Rectal smooth muscle tissue (tissue), 1 donor: ENCODE data around the gene SPINK6.

ENCODE experiments used
- H3K27ac ChIP-seq: one replicate; pipeline ENCODE4 v1.7.0; 2013; ENCODE audit warnings: low read depth, low read length, inconsistent platforms
- H3K27me3 ChIP-seq: one replicate; pipeline ENCODE4 v1.7.0; 2013; ENCODE audit warnings: low read length; ENCODE audit not compliant: control insufficient read depth, insufficient read depth
- H3K36me3 ChIP-seq: one replicate; pipeline ENCODE4 v1.7.0; 2013; ENCODE audit warnings: low read length; ENCODE audit not compliant: control insufficient read depth, insufficient read depth
- H3K4me1 ChIP-seq: one replicate; pipeline ENCODE4 v1.7.0; 2013; ENCODE audit warnings: low read length; ENCODE audit not compliant: control insufficient read depth, insufficient read depth
- H3K4me3 ChIP-seq: one replicate; pipeline ENCODE4 v1.7.0; 2013; ENCODE audit warnings: low read length
- H3K9ac ChIP-seq: one replicate; pipeline ENCODE4 v1.7.0; 2013; ENCODE audit warnings: low read length

SPINK6 gene

DNA sequence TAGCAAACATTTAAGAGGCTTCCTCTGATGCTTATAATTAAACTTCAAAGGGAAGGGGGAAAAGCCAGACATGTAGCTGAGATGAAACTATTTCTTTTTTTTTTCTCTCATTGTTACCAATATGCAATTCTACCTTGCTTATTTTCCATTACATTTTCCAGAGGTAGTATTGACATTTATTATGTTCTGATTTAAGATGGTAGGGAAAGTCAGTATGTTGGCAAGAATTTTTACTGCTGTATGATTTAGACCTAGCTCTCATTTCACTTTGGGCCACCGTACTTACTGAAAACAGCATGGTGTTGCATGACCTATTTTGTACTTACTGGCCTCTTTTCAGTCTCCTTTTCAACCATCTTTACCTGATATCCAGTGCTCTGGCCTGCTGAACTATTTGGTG, 9.6 kb upstream of the SPINK6 start:
- no peak overlapping the region for H3K4me3 ChIP-seq

DNA sequence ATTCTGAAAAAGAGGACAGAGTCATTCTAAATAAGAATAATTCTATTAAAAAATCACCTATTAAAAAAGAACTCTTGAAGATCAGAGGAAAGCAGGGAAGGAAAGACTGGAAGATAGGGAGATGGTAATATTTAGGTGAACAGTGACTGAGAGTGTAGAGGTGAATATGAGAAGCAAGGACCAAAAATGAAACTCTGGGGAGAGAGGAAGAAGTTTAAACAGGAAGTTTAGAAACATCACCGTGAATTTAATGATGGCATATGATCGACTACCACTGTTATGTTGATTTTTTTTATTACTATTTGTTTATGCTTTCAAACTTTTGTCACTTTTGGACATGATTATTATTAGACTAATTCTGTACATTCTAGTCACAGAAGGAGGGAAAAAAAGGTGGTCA, 1.7 kb upstream of the SPINK6 start:
- Histone ChIP-seq H3K4me3 (no peak overlapping the region), H3K9ac (no peak overlapping the region), H3K27ac (no peak overlapping the region)

More for the DNA sequence above, 9.6 kb upstream of the SPINK6 start:
- Histone ChIP-seq H3K9ac (no peak overlapping the region), H3K27me3 (no peaks in the 10 kb centered on the region), H3K4me1 (peaks cover 7% of the 10 kb centered on the region), H3K27ac (peak overlapping the region; percentile 77), H3K36me3 (no peaks in the 10 kb centered on the region)

DNA sequence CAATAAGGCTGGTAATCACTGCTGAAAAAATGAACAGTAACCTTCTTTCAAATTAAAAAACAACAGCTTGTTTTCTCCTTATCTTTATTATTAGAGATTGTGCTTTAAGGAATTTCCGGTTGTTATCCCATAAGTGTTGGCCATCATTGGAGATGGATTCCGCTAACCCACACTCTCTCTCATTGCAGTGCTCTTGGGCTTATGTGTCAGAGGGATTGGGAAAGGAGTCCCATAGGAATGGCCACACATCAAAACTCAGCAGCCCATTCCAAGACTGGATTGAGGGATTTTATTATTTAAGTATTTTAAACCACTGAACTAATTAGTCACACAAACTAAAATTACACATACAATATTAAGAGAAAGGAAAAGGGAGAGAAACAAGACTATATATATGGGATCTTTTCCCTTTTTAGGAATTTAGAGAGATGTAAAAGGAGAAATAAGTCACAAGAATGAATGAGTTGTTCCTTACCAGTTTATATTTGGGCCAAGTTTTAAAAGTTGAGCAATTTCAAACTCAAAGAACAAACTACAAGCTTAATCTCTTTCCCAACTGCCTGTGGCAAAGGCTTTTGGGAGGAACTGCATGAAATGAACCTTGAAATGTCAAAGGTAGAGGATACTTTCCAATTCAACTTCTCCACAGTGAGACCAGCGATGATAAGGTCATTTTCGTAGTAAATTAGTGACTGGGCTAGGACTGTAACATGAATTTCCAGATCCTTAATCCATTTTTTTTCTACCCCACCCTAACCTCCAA, 2.4 kb downstream of the SPINK6 start:
- H3K27ac ChIP-seq = no peak overlapping the region

More for the DNA sequence above, 1.7 kb upstream of the SPINK6 start:
- H3K36me3 ChIP-seq = no peaks in the 10 kb centered on the region
- no peaks in the 10 kb centered on the region for H3K27me3 ChIP-seq
- H3K4me1 ChIP-seq = no peaks in the 10 kb centered on the region

DNA sequence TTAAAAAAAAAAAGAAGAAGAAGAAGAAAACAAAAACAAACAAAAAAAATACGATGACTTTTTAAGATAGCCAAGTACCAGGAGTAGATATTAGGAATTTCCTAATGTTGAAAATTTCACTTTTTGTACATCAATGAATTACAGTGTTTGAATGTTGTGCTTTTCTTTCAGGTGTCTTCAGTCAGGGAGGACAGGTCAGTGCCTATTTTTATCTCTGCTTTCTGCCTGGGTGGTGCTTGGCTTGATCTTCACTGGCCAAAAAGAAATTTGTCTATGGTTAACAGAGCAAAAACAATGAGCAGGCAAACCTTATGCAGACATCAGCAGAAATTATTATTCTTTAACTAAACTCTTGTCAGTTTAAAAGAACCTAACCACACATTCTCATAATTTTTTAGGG, 3.0 kb downstream of the SPINK6 start:
- Histone ChIP-seq H3K27me3 (no peaks in the 10 kb centered on the region), H3K9ac (no peak overlapping the region), H3K36me3 (no peaks in the 10 kb centered on the region), H3K4me1 (no peaks in the 10 kb centered on the region), H3K27ac (no peak overlapping the region), H3K4me3 (no peak overlapping the region)

More for the DNA sequence above, 2.4 kb downstream of the SPINK6 start:
- H3K36me3 ChIP-seq = no peaks in the 10 kb centered on the region
- no peaks in the 10 kb centered on the region for H3K27me3 ChIP-seq
- H3K9ac ChIP-seq = no peak overlapping the region
- H3K4me1 ChIP-seq = no peaks in the 10 kb centered on the region
- H3K4me3 ChIP-seq = no peak overlapping the region

DNA sequence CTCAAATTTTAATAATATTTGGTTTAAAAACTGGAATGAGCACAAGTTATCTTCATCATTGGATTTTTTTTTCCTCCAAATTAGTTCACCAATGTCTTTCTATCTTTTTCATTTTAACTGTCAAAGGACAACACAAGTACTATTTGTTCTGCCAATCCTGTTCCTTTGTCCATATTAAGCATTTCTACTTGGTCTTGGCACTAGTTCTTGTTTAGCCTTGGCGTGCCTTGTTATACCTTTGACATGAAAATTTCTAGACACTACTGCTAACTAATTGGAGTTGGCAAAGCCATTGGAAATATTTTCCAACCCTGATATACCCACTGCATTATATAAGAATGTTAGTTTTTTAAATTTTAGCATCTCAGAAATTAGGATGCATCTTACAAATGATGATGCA, 3.8 kb downstream of the SPINK6 start:
- H3K9ac ChIP-seq = no peak overlapping the region
- H3K36me3 ChIP-seq = no peaks in the 10 kb centered on the region
- no peak overlapping the region for H3K27ac ChIP-seq
- no peak overlapping the region for H3K4me3 ChIP-seq
- H3K4me1 ChIP-seq = no peaks in the 10 kb centered on the region
- no peaks in the 10 kb centered on the region for H3K27me3 ChIP-seq

DNA sequence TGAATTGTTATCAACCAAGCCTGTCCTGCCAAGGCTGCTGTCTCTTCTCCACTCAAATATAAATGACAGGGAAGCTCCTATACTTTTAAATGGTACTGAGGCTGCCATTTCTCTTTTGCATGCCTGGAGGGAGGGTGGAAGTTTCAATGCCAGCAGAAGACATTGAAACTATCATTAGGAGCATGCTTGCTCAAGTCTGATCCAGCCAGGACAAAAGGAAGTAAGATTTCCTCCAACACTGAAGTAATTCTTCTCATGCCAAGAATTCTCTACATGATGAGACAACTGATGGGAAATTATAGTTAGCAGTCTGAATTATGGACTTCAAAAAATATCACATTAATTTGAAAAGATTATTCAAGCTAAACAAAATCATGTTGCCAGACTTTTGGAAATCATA, 5.4 kb downstream of the SPINK6 start:
- no peak overlapping the region for H3K27ac ChIP-seq

DNA sequence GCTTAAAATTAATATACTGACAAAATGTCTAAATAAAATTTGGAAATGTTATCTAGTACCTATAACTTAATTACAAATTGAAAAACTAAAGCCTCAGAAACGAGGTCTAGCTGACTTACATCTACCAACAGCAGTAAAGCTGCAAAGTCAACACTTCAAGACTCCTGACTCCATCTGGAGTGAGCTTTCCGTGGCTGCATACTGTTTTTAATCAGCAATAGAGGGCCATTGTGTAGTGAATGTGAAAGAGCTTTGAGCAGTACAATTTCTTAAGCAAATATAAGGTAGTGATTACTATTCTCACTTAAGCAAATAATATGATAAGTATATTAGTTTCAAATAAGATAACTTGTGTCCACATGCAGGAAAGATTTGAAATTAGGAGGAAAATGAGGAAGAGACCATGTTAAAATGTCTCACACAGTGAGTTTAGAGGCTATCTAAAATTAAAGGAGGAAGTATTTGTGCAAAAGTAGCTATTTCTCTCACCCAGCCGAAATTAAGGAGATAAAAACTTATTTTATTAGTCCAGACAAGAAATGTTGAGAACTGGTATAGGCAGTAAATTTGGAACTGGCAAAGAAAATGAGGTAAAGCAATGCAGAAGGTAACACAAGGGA, 6.4 kb downstream of the SPINK6 start:
- Histone ChIP-seq H3K27me3 (no peaks in the 10 kb centered on the region), H3K27ac (no peak overlapping the region), H3K9ac (no peak overlapping the region), H3K4me1 (no peaks in the 10 kb centered on the region), H3K4me3 (no peak overlapping the region), H3K36me3 (no peaks in the 10 kb centered on the region)

More for the DNA sequence above, 5.4 kb downstream of the SPINK6 start:
- no peaks in the 10 kb centered on the region for H3K27me3 ChIP-seq
- no peak overlapping the region for H3K9ac ChIP-seq
- H3K36me3 ChIP-seq = no peaks in the 10 kb centered on the region
- H3K4me1 ChIP-seq = no peaks in the 10 kb centered on the region
- H3K4me3 ChIP-seq = no peak overlapping the region

DNA sequence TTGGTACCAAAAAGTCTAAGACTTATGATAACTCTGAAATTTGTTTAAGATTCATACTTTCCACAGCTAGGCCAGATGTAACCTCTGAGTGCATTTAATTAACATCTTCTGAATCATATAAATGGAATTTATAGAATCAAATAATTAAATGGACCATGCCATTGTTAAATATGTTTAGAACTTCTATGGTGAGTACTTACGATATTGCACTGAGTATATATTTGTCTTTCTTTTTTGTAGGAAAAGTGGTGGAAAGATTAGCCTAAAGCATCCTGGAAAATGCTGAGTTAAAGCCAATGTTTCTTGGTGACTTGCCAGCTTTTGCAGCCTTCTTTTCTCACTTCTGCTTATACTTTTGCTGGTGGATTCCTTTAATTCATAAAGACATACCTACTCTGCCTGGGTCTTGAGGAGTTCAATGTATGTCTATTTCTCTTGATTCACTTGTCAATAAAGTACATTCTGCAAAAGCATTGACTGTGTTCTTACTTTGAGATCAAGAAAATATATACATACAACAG, 11.9 kb downstream of the SPINK6 start:
- H3K4me1 ChIP-seq = no peaks in the 10 kb centered on the region
- no peak overlapping the region for H3K27ac ChIP-seq
- no peaks in the 10 kb centered on the region for H3K36me3 ChIP-seq
- H3K4me3 ChIP-seq = no peak overlapping the region
- no peak overlapping the region for H3K9ac ChIP-seq
- H3K27me3 ChIP-seq = no peaks in the 10 kb centered on the region

DNA sequence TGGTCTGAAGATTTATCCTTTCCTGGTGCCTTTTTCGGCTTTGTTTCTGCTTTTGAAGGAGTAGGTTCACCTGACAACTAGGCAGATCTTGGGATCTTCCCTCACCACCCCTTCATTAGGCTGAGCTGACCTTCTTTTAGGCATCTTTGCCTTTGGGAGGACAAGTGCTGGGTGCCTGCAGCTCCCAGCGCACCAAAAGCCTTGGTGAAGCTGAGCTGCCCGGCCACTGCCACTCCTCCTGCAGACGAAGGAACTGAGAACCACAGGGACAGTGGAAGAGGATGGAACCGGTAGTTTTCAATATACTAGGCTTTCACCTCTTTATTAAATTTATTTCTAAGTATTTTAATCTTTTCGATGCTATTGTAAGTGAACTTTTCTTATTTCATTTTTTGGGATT, 18.7 kb downstream of the SPINK6 start:
- Histone ChIP-seq H3K4me1 (no peaks in the 10 kb centered on the region), H3K36me3 (no peaks in the 10 kb centered on the region), H3K9ac (no peak overlapping the region), H3K27ac (no peak overlapping the region), H3K4me3 (no peak overlapping the region), H3K27me3 (no peaks in the 10 kb centered on the region)

DNA sequence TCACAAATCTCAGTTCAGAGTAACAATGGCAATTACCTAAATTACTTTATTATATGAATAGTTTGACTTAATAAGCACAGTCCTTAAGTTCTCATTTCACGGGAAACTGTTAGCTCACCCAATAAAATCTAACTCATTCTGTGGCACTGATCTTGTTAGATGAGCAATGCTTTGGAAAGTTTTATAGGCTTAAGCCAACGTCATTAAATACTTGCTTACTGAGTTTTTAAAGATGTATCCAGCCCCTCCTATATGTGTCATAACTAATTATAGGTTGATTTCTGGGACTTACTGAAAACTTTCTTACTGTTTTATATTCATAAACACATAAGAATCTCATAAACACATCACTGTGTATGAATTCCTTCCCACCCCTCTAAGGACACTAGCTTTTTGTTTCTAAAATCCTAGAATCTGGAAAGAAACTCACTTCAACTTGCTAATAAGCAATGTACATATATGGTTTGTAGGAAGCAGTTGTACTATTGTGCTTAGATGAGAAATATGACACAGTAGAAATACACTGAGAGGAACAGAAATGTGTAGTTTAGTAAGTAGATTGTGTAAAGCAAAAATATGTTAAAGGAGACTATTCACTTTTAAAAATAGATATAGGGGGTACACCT, 21.4 kb downstream of the SPINK6 start:
- Histone ChIP-seq H3K27ac (no peak overlapping the region), H3K27me3 (no peaks in the 10 kb centered on the region), H3K4me3 (no peak overlapping the region), H3K36me3 (no peaks in the 10 kb centered on the region), H3K4me1 (no peaks in the 10 kb centered on the region), H3K9ac (no peak overlapping the region)

DNA sequence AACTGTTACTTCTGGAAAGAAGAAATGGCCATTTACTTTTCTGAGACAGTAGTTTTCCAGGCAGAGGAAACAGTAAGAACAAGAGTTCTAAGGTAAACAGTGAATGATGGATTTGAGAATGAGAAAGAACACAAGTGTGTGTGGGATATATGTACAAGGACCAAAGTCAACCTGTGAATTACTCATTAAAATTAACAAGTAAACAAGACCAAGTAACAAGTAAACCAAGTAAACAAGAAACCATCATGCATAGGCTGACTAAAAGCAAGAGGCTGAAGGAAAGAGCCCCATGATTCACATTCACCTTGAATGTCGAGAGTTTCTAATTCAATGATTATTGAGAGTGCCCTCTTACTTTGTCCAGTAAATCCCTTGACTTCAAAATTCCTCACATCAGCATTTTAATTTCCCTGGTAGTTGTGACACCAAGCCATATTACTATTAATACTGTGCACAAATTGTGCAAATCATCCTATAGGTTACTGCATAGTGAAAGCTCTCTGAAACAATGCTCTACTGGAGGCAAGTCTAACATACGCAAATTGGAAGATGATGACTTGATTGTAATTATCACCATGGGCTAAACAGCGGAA, 25.6 kb downstream of the SPINK6 start:
- H3K27ac ChIP-seq = no peak overlapping the region
- no peak overlapping the region for H3K4me3 ChIP-seq
- H3K4me1 ChIP-seq = no peaks in the 10 kb centered on the region
- no peaks in the 10 kb centered on the region for H3K27me3 ChIP-seq
- H3K36me3 ChIP-seq = no peaks in the 10 kb centered on the region
- H3K9ac ChIP-seq = no peak overlapping the region

DNA sequence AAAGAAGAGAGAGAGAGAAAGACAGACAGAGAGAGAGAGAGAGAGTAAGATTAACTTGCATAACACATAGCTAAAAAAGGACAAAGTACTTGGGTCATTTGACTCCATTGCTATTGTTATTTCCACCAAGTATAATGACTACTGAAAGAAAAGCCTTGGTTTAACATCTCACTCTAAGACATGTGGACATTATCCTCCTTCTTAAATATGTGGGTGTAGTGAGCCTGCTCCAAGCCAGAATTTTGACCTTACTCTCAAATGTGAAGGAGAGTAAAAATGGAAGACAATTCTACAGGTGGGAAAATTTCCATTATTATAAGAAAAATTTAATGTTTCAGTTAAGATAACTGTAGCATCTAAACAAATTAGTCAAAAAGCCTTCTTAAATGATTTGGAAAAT, 27.0 kb downstream of the SPINK6 start:
- H3K27ac ChIP-seq = no peak overlapping the region
- H3K4me3 ChIP-seq = no peak overlapping the region
- no peaks in the 10 kb centered on the region for H3K27me3 ChIP-seq
- no peaks in the 10 kb centered on the region for H3K36me3 ChIP-seq
- H3K4me1 ChIP-seq = no peaks in the 10 kb centered on the region
- no peak overlapping the region for H3K9ac ChIP-seq
